Astrocyte (in vitro differentiated cells and primary cell): ENCODE measurements around the gene ECHDC3.

Experiments used
- EZH2 ChIP-seq: IDR thresholded peaks from 2 replicates; pipeline ENCODE4 v1.6.1; 2012; ENCODE audit warnings: mild to moderate bottlenecking, low read length, inconsistent platforms; ENCODE audit not compliant: insufficient read depth
- TF ChIP-seq, protein P1 (sequence below): IDR thresholded peaks from 2 replicates; pipeline ENCODE4 v1.5.1; 2011; ENCODE audit warnings: low read depth, mild to moderate bottlenecking, inconsistent platforms, low read length, moderate library complexity; ENCODE audit not compliant: insufficient read depth

DNA sequence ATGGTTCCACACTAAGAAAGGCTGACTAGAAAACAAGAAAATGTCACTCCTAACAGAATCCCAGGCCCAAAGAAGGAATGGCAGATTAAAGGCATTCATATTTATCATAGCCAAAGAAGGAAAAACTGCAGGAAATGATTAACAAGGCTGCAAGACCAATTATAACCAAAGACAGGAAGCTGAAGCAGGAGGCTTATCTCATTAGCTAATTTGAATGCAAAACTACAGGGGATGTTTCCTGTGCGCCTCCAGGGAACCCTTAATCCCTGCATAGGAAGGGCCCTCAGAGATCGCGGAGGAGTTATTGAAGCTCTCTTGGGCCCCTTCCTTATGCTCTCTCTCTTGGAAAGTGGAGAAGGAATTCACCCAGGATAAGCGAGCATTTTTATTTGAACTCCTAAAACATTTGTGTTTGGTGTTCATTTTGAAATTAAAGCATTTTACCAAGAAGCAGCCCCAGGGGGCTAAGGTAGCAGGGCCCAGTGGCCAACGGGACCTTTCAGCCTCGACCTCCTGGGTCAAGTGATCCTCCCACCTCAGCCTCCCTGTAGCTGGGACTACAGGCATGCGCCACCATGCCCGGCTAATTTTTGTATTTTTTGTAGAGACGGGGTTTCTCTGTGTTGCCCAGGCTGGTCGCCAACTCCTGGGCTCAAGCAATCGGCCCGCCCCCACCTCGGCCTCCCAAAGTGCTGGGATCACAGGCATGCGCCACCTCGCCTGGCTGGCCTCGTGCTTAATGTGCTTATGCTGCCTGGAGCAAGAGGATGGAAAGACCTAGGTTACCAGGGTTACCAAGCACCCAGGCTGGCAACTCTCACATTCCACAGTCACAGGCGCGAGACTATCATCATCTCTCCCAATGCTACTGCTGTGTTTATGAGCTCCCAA is 56.9 kb downstream of the ECHDC3 start:
- TF ChIP-seq, protein P1, sequence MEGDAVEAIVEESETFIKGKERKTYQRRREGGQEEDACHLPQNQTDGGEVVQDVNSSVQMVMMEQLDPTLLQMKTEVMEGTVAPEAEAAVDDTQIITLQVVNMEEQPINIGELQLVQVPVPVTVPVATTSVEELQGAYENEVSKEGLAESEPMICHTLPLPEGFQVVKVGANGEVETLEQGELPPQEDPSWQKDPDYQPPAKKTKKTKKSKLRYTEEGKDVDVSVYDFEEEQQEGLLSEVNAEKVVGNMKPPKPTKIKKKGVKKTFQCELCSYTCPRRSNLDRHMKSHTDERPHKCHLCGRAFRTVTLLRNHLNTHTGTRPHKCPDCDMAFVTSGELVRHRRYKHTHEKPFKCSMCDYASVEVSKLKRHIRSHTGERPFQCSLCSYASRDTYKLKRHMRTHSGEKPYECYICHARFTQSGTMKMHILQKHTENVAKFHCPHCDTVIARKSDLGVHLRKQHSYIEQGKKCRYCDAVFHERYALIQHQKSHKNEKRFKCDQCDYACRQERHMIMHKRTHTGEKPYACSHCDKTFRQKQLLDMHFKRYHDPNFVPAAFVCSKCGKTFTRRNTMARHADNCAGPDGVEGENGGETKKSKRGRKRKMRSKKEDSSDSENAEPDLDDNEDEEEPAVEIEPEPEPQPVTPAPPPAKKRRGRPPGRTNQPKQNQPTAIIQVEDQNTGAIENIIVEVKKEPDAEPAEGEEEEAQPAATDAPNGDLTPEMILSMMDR, result no peak
- no peak for TF ChIP-seq EZH2
